Sigmoid colon (tissue), 7 donors: ENCODE measurements around the gene IL21R. TPM values are rescaled to one million over a fixed set of nuclear protein-coding genes. Genes with fewer than 3 reads are reported as not detected.

ENCODE experiments used
- DNase-seq: peaks from one replicate; pipeline ENCODE4 v3.0.0-alpha.2; 2019
- H3K27ac ChIP-seq, 4 donors: fragments of 200-600 bp; sonication (generic); one replicate each; pipeline ENCODE4 v1.5.1; 2016 to 2019; ENCODE audit warnings: mild to moderate bottlenecking in 1 of 4
- H3K27me3 ChIP-seq, 3 donors: fragments of 200-600 bp; sonication (generic); one replicate each; pipeline ENCODE4 v1.5.1; 2019; ENCODE audit warnings: mild to moderate bottlenecking in 1 of 3
- H3K36me3 ChIP-seq, 4 donors: fragments of 200-600 bp; sonication (generic); one replicate each; pipeline ENCODE4 v1.5.1; 2016 to 2019
- H3K4me1 ChIP-seq, 4 donors: fragments of 200-600 bp; sonication (generic); one replicate each; pipeline ENCODE4 v1.5.1; 2017 to 2019
- H3K4me3 ChIP-seq, 4 donors: fragments of 200-600 bp; sonication (generic); one replicate each; pipeline ENCODE4 v1.5.1; 2017 to 2019; ENCODE audit warnings: mild to moderate bottlenecking in 2 of 4, moderate library complexity in 1 of 4
- H3K9me3 ChIP-seq, 4 donors: fragments of 200-600 bp in 3 of 4; sonication (generic) in 3 of 4; one replicate each; pipeline versions ENCODE4 v1.5.1 to v1.6.1; 2013 to 2019
- EP300 ChIP-seq, 4 donors: sonication (generic); formaldehyde crosslinking; IDR thresholded peaks; one replicate each; pipeline ENCODE4 v1.6.1; 2017; ENCODE audit warnings: antibody characterized with exemption in 4 of 4
- POLR2A ChIP-seq, 2 donors: fragments of 450-650 bp; IDR thresholded peaks; one replicate each; pipeline ENCODE4 v1.6.1; 2016; ENCODE audit warnings: antibody characterized with exemption in 2 of 2, mild to moderate bottlenecking in 2 of 2, moderate library complexity in 2 of 2
- POLR2AphosphoS5 ChIP-seq, 4 donors: sonication (generic); formaldehyde crosslinking; IDR thresholded peaks; one replicate each; pipeline ENCODE4 v1.6.1; 2017; ENCODE audit warnings: antibody characterized with exemption in 4 of 4
- WGBS, 2 donors: extraction: QIAGEN DNeasy Blood & Tissue Kit; methylation state at CpG; one replicate each; pipeline ENCODE4 v1.1.7; 2013; 5-methylcytosine and 5-hydroxymethylcytosine counted together
- intact Hi-C: fragments of 100-400 bp; cut with DNase I; formaldehyde crosslinking; loops from one replicate; pipeline ENCODE4 v1.15.1; 2023
- polyA plus RNA-seq, 3 donors: library from polyadenylated mRNA; stranded (reverse); fragments of 200-250 nt; gene quantifications; one replicate each; pipeline ENCODE4 v1.2.3, GENCODE V29; 2013
- total RNA-seq, 4 donors: library from RNA; depleted of rRNA; stranded (reverse); fragments of >200 nt; gene quantifications; one replicate each; pipeline ENCODE4 v1.1.0, GENCODE V29; 2016
- TF ChIP-seq, protein P1 (sequence below), 4 experiments: fragments of 450-650 bp in 3 of 4; fragments of 200-600 bp in 1 of 4; IDR thresholded peaks; one replicate each; pipeline ENCODE4 v1.5.1; 2016 to 2019; ENCODE audit warnings: antibody characterized with exemption in 4 of 4, mild to moderate bottlenecking in 3 of 4, moderate library complexity in 2 of 4
- donor health status: healthy with polysubstance abuse.
- donor health status: Bipolar disorder and iron deficiency.
- donor health status: healthy.

The IL21R gene
- total and polyA plus RNA-seq, 7 donors: under 0.01 to 7.9 (median 0.27) TPM; not detected in 2

DNA sequence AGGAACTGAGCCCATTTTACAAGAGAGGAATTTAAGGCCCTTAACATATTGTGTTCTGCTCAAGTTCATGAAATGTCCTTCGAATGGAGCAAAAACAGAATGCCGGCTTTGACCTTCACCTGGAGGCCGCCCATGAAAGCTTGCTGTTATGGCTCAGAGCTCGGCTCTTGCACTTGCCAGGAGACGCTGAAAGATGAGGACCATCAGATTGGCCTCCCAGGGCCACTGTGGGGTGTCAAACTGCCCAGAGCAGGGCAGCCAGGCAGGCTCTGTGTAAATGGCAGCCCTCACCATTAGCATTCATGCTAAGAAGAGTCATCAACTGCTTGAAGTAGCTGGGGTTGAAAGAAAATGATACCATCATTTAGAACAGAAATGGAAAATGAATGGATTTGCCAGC lies 39.3 kb downstream of the IL21R start:
- WGBS, 2 donors: 71 to 84% methylated on average over 5 of the region's 5 CpGs
- no peak overlapping the region for H3K27ac ChIP-seq
- DNase-seq: peak; percentile 32
- no peak overlapping the region for H3K4me3 ChIP-seq
- peaks cover 0 to 14% (median 6%) of the 10 kb centered on the region in 4 donors for H3K9me3 ChIP-seq
- intact Hi-C loops: no loop called here
- no peaks in the 10 kb centered on the region for H3K27me3 ChIP-seq
- H3K36me3 ChIP-seq: no peaks in the 10 kb centered on the region
- no peaks in the 10 kb centered on the region for H3K4me1 ChIP-seq
- TF ChIP-seq EP300 (IDR thresholded peaks at IDR 0.05) (no peak), POLR2AphosphoS5 (IDR thresholded peaks at IDR 0.05) (no peak), POLR2A (IDR thresholded peaks at IDR 0.05) (no peak)
- TF ChIP-seq, protein P1, sequence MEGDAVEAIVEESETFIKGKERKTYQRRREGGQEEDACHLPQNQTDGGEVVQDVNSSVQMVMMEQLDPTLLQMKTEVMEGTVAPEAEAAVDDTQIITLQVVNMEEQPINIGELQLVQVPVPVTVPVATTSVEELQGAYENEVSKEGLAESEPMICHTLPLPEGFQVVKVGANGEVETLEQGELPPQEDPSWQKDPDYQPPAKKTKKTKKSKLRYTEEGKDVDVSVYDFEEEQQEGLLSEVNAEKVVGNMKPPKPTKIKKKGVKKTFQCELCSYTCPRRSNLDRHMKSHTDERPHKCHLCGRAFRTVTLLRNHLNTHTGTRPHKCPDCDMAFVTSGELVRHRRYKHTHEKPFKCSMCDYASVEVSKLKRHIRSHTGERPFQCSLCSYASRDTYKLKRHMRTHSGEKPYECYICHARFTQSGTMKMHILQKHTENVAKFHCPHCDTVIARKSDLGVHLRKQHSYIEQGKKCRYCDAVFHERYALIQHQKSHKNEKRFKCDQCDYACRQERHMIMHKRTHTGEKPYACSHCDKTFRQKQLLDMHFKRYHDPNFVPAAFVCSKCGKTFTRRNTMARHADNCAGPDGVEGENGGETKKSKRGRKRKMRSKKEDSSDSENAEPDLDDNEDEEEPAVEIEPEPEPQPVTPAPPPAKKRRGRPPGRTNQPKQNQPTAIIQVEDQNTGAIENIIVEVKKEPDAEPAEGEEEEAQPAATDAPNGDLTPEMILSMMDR (IDR thresholded peaks at IDR 0.05): no peak

DNA sequence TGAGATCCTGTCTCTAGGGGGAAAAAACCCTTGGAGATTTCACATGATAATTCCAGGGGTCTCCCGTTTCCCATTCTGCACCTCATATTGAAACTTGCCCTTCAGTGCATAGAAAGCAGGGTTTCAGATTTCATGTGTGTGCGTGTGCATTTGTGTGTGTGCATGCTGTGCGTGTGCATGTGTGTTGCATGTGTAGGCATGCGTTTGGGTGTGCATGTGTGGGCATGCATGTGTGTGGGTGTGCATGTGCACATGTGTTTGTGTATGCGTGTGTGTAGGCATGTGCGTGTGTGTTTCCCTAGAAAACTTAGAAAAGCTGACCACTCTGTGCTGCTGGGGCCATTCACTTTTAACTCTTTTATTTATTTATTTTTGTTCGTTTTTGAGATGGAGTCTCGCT lies 40.0 kb downstream of the IL21R start:
- H3K9me3 ChIP-seq: peaks cover 0 to 14% (median 6%) of the 10 kb centered on the region in 4 donors
- peak; percentile 12 for DNase-seq
- H3K4me3 ChIP-seq: no peak overlapping the region
- TF ChIP-seq POLR2A (IDR thresholded peaks at IDR 0.05) (no peak), EP300 (IDR thresholded peaks at IDR 0.05) (no peak), POLR2AphosphoS5 (IDR thresholded peaks at IDR 0.05) (no peak)
- TF ChIP-seq, protein P1 (IDR thresholded peaks at IDR 0.05): no peak
- peaks cover 0 to 4% (median 0%) of the 10 kb centered on the region in 3 donors for H3K27me3 ChIP-seq
- intact Hi-C loops: no loop called here
- 93 to 94% methylated on average over 8 of the region's 8 CpGs for WGBS, 2 donors
- H3K4me1 ChIP-seq: no peaks in the 10 kb centered on the region
- no peak overlapping the region for H3K27ac ChIP-seq
- H3K36me3 ChIP-seq: no peaks in the 10 kb centered on the region

DNA sequence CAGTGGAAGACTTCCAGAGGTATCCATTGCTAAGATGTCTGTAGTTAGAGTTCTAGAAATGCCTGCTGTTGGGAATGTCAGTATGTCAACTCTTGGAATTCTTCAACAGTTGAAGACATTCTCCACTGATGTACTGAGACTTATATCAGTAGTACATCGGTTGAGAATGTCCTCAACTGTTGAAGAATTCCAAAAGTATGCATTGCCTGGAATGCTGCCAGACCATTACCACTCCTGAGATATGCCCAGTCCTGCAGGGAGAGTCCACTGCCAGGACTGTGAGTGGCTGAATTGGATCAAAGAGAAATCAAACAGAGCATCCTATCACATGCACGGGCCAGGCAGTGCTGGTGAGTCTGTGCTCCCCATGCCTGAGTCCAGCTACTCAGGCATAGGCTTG lies 42.0 kb downstream of the IL21R start:
- H3K4me3 ChIP-seq: no peak overlapping the region
- DNase-seq: no peak
- WGBS, 2 donors: 78 to 82% methylated on average over 2 of the region's 2 CpGs
- no peak for TF ChIP-seq POLR2A (IDR thresholded peaks at IDR 0.05)
- TF ChIP-seq, protein P1 (IDR thresholded peaks at IDR 0.05): no peak
- no peak for TF ChIP-seq POLR2AphosphoS5 (IDR thresholded peaks at IDR 0.05)
- TF ChIP-seq EP300 (IDR thresholded peaks at IDR 0.05): no peak
- peaks cover 0 to 14% (median 7%) of the 10 kb centered on the region in 4 donors for H3K9me3 ChIP-seq
- H3K4me1 ChIP-seq: no peaks in the 10 kb centered on the region
- intact Hi-C loops: no loop called here
- H3K36me3 ChIP-seq: no peaks in the 10 kb centered on the region
- peaks cover 2 to 24% (median 6%) of the 10 kb centered on the region in 3 donors for H3K27me3 ChIP-seq
- no peak overlapping the region for H3K27ac ChIP-seq

DNA sequence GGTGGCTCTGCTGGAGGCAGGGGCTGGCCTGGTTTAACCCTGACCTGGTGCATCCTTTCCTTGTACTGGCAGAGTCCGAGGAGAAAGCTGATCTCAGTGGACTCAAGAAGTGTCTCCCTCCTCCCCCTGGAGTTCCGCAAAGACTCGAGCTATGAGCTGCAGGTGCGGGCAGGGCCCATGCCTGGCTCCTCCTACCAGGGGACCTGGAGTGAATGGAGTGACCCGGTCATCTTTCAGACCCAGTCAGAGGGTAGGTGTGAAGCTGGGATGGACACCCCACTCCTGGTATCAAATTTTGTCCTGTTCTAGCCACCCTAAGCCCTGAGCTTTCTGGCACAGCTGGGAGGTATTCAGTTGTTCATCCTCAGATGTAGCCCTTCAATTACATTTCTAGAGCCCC lies 42.5 kb downstream of the IL21R start:
- Histone ChIP-seq H3K4me1 (no peaks in the 10 kb centered on the region), H3K36me3 (no peaks in the 10 kb centered on the region), H3K9me3 (peaks cover 0 to 14% (median 7%) of the 10 kb centered on the region in 4 donors), H3K4me3 (no peak overlapping the region), H3K27me3 (peaks cover 2 to 29% (median 11%) of the 10 kb centered on the region in 3 donors), H3K27ac (no peak overlapping the region)
- intact Hi-C loops: no loop called here
- TF ChIP-seq POLR2AphosphoS5 (IDR thresholded peaks at IDR 0.05) (no peak), POLR2A (IDR thresholded peaks at IDR 0.05) (no peak), EP300 (IDR thresholded peaks at IDR 0.05) (no peak)
- TF ChIP-seq, protein P1 (IDR thresholded peaks at IDR 0.05): no peak
- 90 to 97% methylated on average over 5 of the region's 5 CpGs for WGBS, 2 donors
- peak; percentile 46 for DNase-seq
